GM23248 (cell line): Measurements from ENCODE around the gene CHRND.

ENCODE experiments used
- EZH2 ChIP-seq: fragments of 200-600 bp; sonication (generic); IDR thresholded peaks from 2 replicates; pipeline ENCODE4 v1.6.1; 2018; ENCODE audit warnings: antibody characterized with exemption, mild to moderate bottlenecking; ENCODE audit not compliant: insufficient read depth, poor library complexity, severe bottlenecking
- EZH2phosphoT487 ChIP-seq: fragments of 200-600 bp; sonication (generic); IDR thresholded peaks from 2 replicates; pipeline ENCODE4 v1.6.1; 2018; ENCODE audit warnings: antibody characterized with exemption, moderate library complexity, mild to moderate bottlenecking, low read depth; ENCODE audit not compliant: insufficient read depth

- peak; percentile 78 for TF ChIP-seq EZH2
- TF ChIP-seq EZH2phosphoT487 = no peak; the same call in 1 of the 2 replicates
These were observed 22.1 kb upstream of the CHRND start for GRCh38 chr2:232503809-232504323.
